T47D (cell line): ENCODE results near the gene CHST8.

Source experiments
- DNase-seq, 2 experiments: peaks; one replicate each; pipeline versions ENCODE4 v3.0.0 to v3.0.0-alpha.2; 2011 to 2012; ENCODE audit warnings: low read depth in 1 of 2, low spot score in 1 of 2
- JUND ChIP-seq: IDR thresholded peaks from 2 replicates; pipeline ENCODE4 v1.6.1; 2012; ENCODE audit warnings: low read depth
- in situ Hi-C: cut with HindIII; loops from 2 replicates; pipeline ENCODE4 v1.10.0; 2016; ENCODE audit warnings: low sequenced_read_pairs, low pct_unique_long_range_greater_than_20kb

CHST8 gene

GRCh38 chr19:33622809-33623511 lies 1.2 kb downstream of the CHST8 start:
- TF ChIP-seq JUND, result no peak
- DNase-seq, result no peak
- in situ Hi-C loops, result no loop called here

- in situ Hi-C loops, result no loop called here
- TF ChIP-seq JUND, result no peak
- no peak for DNase-seq
These were observed 2.8 kb downstream of the CHST8 start for GRCh38 chr19:33624586-33624985.

DNA sequence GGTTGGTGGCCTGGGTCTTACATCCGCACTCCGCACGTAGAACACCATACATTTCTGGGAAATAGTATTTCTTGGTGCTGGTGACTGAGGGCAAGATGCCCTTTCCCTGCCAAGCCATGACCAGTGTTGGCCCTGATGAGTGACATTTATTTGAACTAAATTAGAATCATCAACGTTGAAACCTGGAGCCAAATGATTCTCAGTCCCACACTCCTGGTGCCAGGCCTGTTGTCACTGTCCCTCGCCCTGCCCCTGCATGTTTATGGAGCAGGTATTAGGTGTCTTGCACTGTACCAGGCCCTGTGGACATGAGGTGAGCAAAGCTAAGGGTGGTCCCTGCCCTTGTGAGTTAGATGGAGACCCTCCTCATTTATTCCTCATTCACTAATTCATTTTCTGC lies 5.8 kb downstream of the CHST8 start:
- DNase-seq, result no peak
- in situ Hi-C loops, result no loop called here
- TF ChIP-seq JUND, result no peak

- no peak for TF ChIP-seq JUND
- in situ Hi-C loops, result no loop called here
- no peak for DNase-seq
These were observed 6.4 kb downstream of the CHST8 start for GRCh38 chr19:33627962-33628839.

GRCh38 chr19:33628921-33629825 lies 7.4 kb downstream of the CHST8 start:
- peak in 1 of 2 experiments; percentile 47 for DNase-seq
- no peak for TF ChIP-seq JUND
- in situ Hi-C loops, result no loop called here

- DNase-seq, result no peak
- TF ChIP-seq JUND, result no peak
- in situ Hi-C loops, result no loop called here
These were observed 8.1 kb downstream of the CHST8 start for GRCh38 chr19:33629826-33630375.

DNA sequence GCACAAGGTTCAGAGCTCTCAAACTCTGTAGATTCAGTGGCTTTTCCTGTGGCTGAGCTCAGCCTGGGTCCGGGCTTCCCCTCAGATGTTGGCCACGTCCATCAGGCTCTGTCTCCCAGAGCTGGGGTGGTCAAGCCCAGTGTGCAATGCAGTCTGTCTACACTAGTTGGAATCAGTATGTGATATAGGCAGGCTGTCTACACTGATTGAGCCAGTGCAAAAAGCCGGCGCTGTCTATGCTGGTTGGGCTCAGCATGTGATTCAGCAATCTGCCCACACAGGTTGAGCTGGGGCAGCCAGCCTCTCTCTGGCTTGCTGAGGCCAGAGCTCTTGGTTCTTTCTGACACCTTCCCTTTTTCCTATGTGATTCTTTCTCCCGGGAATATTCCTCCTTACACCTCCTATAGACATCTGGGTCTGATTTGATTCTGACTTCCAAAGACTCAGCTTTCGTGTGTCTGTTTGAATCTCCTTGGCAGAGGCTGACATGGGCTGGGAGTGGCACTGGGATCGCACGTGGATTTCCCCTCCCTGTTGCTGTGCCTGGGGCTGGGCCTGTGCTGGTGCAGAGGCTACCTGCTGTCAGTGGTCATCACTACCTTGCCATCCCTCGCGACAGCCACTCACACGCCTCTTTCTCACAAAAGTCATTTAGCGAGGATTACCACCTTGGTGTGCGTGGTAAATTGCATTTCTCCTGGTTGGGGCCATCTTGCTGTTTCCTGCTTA lies 9.3 kb downstream of the CHST8 start:
- in situ Hi-C loops, result no loop called here
- no peak for TF ChIP-seq JUND
- no peak for DNase-seq

- no peak for TF ChIP-seq JUND
- in situ Hi-C loops, result no loop called here
- DNase-seq, result no peak
These were observed 9.8 kb downstream of the CHST8 start for GRCh38 chr19:33631609-33631973.

- DNase-seq, result no peak
- in situ Hi-C loops, result no loop called here
- no peak for TF ChIP-seq JUND
These were observed 12.8 kb downstream of the CHST8 start for GRCh38 chr19:33634361-33635091.

DNA sequence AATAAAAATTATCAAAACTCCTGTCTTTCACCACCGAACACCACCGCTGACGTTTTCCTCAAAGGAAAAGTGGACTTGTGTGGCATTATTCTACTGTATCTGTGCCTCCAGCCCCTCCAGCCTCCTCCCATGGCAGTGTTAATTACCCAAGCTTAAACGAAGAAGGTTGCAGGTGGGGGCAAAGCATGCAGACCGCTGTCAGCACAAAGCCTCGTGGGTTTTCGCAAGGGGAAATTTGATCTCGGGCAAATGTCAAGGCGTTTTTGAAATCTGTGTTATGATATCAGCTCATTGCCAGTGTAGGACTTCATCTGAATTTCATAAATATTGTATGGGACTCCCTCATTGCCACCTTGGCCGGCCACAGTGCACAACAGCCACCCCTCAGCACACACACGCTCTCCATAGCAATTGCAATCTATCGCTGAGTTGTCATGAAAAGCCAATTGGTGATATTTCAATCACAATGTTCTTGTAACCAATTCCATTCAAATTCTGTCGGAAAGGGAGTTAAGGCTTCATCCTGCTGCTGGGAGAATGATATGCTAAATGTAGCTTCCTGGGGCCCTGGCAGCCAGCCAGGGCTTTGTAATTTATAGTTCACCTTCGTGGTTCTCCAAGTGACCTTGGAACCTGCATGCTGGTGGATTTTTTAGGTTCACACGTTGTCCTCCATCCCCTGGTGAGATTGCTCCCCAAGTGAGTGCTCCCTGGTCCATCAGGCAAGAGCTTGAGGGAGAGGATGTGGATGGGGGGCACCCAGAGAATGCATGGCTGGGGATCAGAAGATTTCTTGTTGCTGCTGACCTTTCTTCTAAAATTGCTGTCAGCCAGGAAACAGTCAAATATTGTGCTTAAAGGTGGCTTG lies 16.6 kb downstream of the CHST8 start:
- in situ Hi-C loops, result no loop called here
- no peak for DNase-seq
- TF ChIP-seq JUND, result no peak
